PC-9 (cell line): ENCODE data around the gene HS3ST2. TPM values are rescaled to one million over a fixed set of nuclear protein-coding genes. Genes with fewer than 3 reads are reported as not detected.
A peak's percentile ranks its signal among the peaks of the same experiment; 100 is the strongest.

Experiments
- BruUV-seq: library from RNA; stranded (reverse); fragments of 400-500 nt; replicated peaks from 2 replicates; lab custom pipeline; 2021; lab: Mats Ljungman, UMichigan
- CTCF ChIA-PET: fragments of 300-600 bp; sonication (Branson Sonifier 250); formaldehyde crosslinking; loops from one replicate; lab custom pipeline; 2022; ENCODE audit warnings: antibody characterized with exemption; lab: Charles Lee
- POLR2A ChIA-PET: fragments of 300-600 bp; sonication (Branson Sonifier 250); formaldehyde crosslinking; loops from one replicate; lab custom pipeline; 2022; ENCODE audit warnings: antibody characterized with exemption; ENCODE audit not compliant: unreplicated experiment; lab: Charles Lee
- DNase-seq, 2 experiments: peaks; one replicate each; pipeline versions ENCODE4 v3.0.0 to v3.0.0-alpha.2; 2015 to 2022; ENCODE audit warnings: mixed read lengths in 1 of 2
- H2AFZ ChIP-seq: fragments of 200-600 bp; sonication (generic); 2 replicates; pipeline ENCODE4 v1.8.1; 2017; ENCODE audit warnings: antibody characterized with exemption
- H3F3A ChIP-seq: fragments of 200-600 bp; sonication (generic); 2 replicates; pipeline ENCODE4 v1.8.1; 2017; ENCODE audit warnings: antibody characterized with exemption, mild to moderate bottlenecking, low read depth; ENCODE audit not compliant: insufficient read depth
- H3K27ac ChIP-seq: fragments of 200-600 bp; sonication (generic); 2 replicates; pipeline ENCODE4 v1.6.1; 2016; ENCODE audit warnings: mixed run types
- H3K27me3 ChIP-seq: fragments of 200-600 bp; sonication (generic); 2 replicates; pipeline ENCODE4 v1.6.1; 2016; ENCODE audit warnings: low read depth, mixed run types; ENCODE audit not compliant: insufficient read depth
- H3K36me3 ChIP-seq: fragments of 200-600 bp; sonication (generic); 2 replicates; pipeline ENCODE4 v1.6.1; 2016; ENCODE audit warnings: low read depth, mixed run types
- H3K4me1 ChIP-seq: fragments of 200-600 bp; sonication (generic); replicated peaks from 2 replicates; pipeline ENCODE4 v1.6.1; 2016; ENCODE audit warnings: mixed run types; ENCODE audit not compliant: insufficient read depth
- H3K4me2 ChIP-seq: fragments of 200-600 bp; sonication (generic); 2 replicates; pipeline ENCODE4 v1.6.1; 2017; ENCODE audit warnings: mixed run types
- H3K4me3 ChIP-seq: fragments of 200-600 bp; sonication (generic); 2 replicates; pipeline ENCODE4 v1.6.1; 2016; ENCODE audit warnings: mixed run types
- H3K79me2 ChIP-seq: fragments of 200-600 bp; sonication (generic); 2 replicates; pipeline ENCODE4 v1.6.1; 2017; ENCODE audit warnings: low read depth, mixed run types
- H3K9me2 ChIP-seq: fragments of 200-600 bp; sonication (generic); 2 replicates; pipeline ENCODE4 v1.8.1; 2017; ENCODE audit warnings: mild to moderate bottlenecking; ENCODE audit not compliant: insufficient read depth
- H3K9me3 ChIP-seq: fragments of 200-600 bp; sonication (generic); 2 replicates; pipeline ENCODE4 v1.8.1; 2016; ENCODE audit warnings: low read depth; ENCODE audit not compliant: insufficient read depth
- H4K20me1 ChIP-seq: fragments of 200-600 bp; sonication (generic); 2 replicates; pipeline ENCODE4 v1.8.1; 2017; ENCODE audit not compliant: insufficient read depth
- EZH2 ChIP-seq: fragments of 200-600 bp; sonication (generic); IDR thresholded peaks from 2 replicates; pipeline ENCODE4 v1.8.0; 2017; ENCODE audit warnings: antibody characterized with exemption, low read depth
- intact Hi-C: fragments of 100-400 bp; cut with micrococcal nuclease; formaldehyde crosslinking; loops from one replicate; pipeline ENCODE4 v1.10.0; 2022; ENCODE audit not compliant: unreplicated experiment
- total RNA-seq: library from RNA; stranded (reverse); gene quantifications from 2 replicates; pipeline ENCODE4 v1.2.3, GENCODE V29; 2021
- TF ChIP-seq, protein P1 (sequence below): fragments of 200-600 bp; sonication (generic); conservative IDR thresholded peaks from 2 replicates; pipeline ENCODE4 v1.6.1; 2017; ENCODE audit warnings: mixed run types, antibody characterized with exemption, mild to moderate bottlenecking, moderate library complexity

The HS3ST2 gene
- total RNA-seq, 1 experiment from 2014 or later, result 1.1 TPM

DNA sequence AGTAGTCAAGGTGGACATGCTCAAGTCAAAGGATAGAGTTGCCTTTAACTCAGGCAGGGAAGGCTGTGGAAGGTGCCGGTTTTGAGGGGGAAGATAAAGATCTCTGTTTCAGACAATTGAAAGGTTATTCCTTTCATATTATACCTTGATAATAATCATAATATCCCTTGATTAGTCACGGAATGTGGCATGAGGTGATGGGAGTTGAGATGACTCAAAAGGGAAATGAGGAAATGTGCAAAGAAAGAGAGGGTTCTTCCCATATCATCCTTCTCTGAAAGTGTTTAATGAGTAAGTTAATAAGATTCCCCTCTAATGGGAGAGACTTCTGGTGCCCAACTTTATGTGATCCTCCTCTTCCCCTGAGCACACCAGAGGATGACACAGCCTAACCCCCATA is 43.1 kb upstream of the HS3ST2 start:
- Histone ChIP-seq H3K9me2 (no peaks in the 10 kb centered on the region), H3K79me2 (no peaks in the 10 kb centered on the region), H3K36me3 (no peaks in the 10 kb centered on the region), H3K4me2 (peak overlapping the region; percentile 32), H3K4me3 (no peak overlapping the region), H3K4me1 (peaks cover 16% of the 10 kb centered on the region), H3K9me3 (no peaks in the 10 kb centered on the region), H3K27ac (no peak overlapping the region; the same call in 1 of the 2 replicates), H3K27me3 (no peaks in the 10 kb centered on the region), H2AFZ (peak overlapping the region; percentile 46; the same call in 1 of the 2 replicates), H4K20me1 (no peaks in the 10 kb centered on the region), H3F3A (peaks cover 12% of the 10 kb centered on the region; the same call in 1 of the 2 replicates)
- intact Hi-C loops, result no loop called here
- ChIA-PET POLR2A (no interaction called here), CTCF (no interaction called here)
- TF ChIP-seq EZH2, result no peak
- TF ChIP-seq, protein P1, sequence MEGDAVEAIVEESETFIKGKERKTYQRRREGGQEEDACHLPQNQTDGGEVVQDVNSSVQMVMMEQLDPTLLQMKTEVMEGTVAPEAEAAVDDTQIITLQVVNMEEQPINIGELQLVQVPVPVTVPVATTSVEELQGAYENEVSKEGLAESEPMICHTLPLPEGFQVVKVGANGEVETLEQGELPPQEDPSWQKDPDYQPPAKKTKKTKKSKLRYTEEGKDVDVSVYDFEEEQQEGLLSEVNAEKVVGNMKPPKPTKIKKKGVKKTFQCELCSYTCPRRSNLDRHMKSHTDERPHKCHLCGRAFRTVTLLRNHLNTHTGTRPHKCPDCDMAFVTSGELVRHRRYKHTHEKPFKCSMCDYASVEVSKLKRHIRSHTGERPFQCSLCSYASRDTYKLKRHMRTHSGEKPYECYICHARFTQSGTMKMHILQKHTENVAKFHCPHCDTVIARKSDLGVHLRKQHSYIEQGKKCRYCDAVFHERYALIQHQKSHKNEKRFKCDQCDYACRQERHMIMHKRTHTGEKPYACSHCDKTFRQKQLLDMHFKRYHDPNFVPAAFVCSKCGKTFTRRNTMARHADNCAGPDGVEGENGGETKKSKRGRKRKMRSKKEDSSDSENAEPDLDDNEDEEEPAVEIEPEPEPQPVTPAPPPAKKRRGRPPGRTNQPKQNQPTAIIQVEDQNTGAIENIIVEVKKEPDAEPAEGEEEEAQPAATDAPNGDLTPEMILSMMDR, result no peak
- peak in 1 of 2 experiments; percentile 59 for DNase-seq
- BruUV-seq, result no TSS peak

- Histone ChIP-seq H3K4me3 (no peak overlapping the region), H3K9me2 (no peaks in the 10 kb centered on the region), H3K27ac (no peak overlapping the region; the same call in 1 of the 2 replicates), H3K27me3 (no peaks in the 10 kb centered on the region), H3K36me3 (no peaks in the 10 kb centered on the region), H3K4me1 (peaks cover 16% of the 10 kb centered on the region), H3K4me2 (no peak overlapping the region), H3F3A (peaks cover 12% of the 10 kb centered on the region; the same call in 1 of the 2 replicates), H3K79me2 (no peaks in the 10 kb centered on the region), H2AFZ (no peak overlapping the region), H3K9me3 (no peaks in the 10 kb centered on the region), H4K20me1 (no peaks in the 10 kb centered on the region)
- no peak for DNase-seq
- BruUV-seq, result no TSS peak
- CTCF ChIA-PET, result no interaction called here
- TF ChIP-seq EZH2, result no peak
- TF ChIP-seq, protein P1, result no peak
- POLR2A ChIA-PET, result no interaction called here
- intact Hi-C loops, result no loop called here
Observed at GRCh38 chr16:22771551-22771950, 42.4 kb upstream of the HS3ST2 start.

- H3K79me2 ChIP-seq, result no peaks in the 10 kb centered on the region
Observed at GRCh38 chr16:22775220-22775922, 38.6 kb upstream of the HS3ST2 start.

More at GRCh38 chr16:22775220-22775922, 38.6 kb upstream of the HS3ST2 start:
- no peak overlapping the region for H2AFZ ChIP-seq
- ChIA-PET POLR2A (no interaction called here), CTCF (no interaction called here)
- H3K36me3 ChIP-seq, result no peaks in the 10 kb centered on the region
- H3K9me2 ChIP-seq, result no peaks in the 10 kb centered on the region
- no peak overlapping the region for H3K4me3 ChIP-seq
- H3K4me1 ChIP-seq, result peaks cover 13% of the 10 kb centered on the region
- DNase-seq, result no peak
- no TSS peak for BruUV-seq
- H3K27ac ChIP-seq, result no peak overlapping the region
- H3K27me3 ChIP-seq, result no peaks in the 10 kb centered on the region
- H3K9me3 ChIP-seq, result no peaks in the 10 kb centered on the region
- intact Hi-C loops, result no loop called here
- no peak overlapping the region for H3K4me2 ChIP-seq
- TF ChIP-seq, protein P1, result no peak
- no peaks in the 10 kb centered on the region for H4K20me1 ChIP-seq
- peaks cover 11% of the 10 kb centered on the region; the same call in 1 of the 2 replicates for H3F3A ChIP-seq
